ACHN (cell line): Measurements from ENCODE around the gene RXRG.

Experiments used
- DNase-seq: peaks from one replicate; pipeline ENCODE4 v3.0.0-alpha.2; 2015
- in situ Hi-C: cut with HindIII; loops from 2 replicates; pipeline ENCODE4 v1.10.0; 2017; ENCODE audit warnings: low sequenced_read_pairs, low pct_ligation_motif_present, low pct_unique_long_range_greater_than_20kb

The RXRG gene

GRCh38 chr1:165353731-165354671, 90.9 kb downstream of the RXRG start:
- no peak for DNase-seq
- in situ Hi-C loops: no loop called here

GRCh38 chr1:165352442-165353293, 92.3 kb downstream of the RXRG start:
- DNase-seq: no peak
- in situ Hi-C loops: no loop called here

GRCh38 chr1:165351863-165352441, 93.0 kb downstream of the RXRG start:
- no peak for DNase-seq
- in situ Hi-C loops: no loop called here
